KMS-11 (cell line): ENCODE measurements around the gene MTA1.

Source experiments
- H2AFZ ChIP-seq: fragments of 200-600 bp; sonication (generic); 2 replicates; pipeline ENCODE4 v1.6.1; 2016; ENCODE audit warnings: antibody characterized with exemption, mixed run types, low read depth
- H3K27ac ChIP-seq: fragments of 200-600 bp; sonication (generic); 2 replicates; pipeline ENCODE4 v1.6.1; 2016; ENCODE audit warnings: mild to moderate bottlenecking, mixed run types
- H3K27me3 ChIP-seq: fragments of 200-600 bp; sonication (generic); 2 replicates; pipeline ENCODE4 v1.6.1; 2017; ENCODE audit warnings: mild to moderate bottlenecking, low read depth, mixed run types, moderate library complexity; ENCODE audit not compliant: insufficient read depth
- H3K36me3 ChIP-seq: fragments of 200-600 bp; sonication (generic); 2 replicates; pipeline ENCODE4 v1.6.1; 2017; ENCODE audit warnings: mild to moderate bottlenecking, mixed run types; ENCODE audit not compliant: insufficient read depth
- H3K4me1 ChIP-seq: fragments of 200-600 bp; sonication (generic); 2 replicates; pipeline ENCODE4 v1.6.1; 2016; ENCODE audit warnings: mild to moderate bottlenecking, low read depth, mixed run types; ENCODE audit not compliant: poor library complexity, severe bottlenecking
- H3K4me2 ChIP-seq: fragments of 200-600 bp; sonication (generic); 2 replicates; pipeline ENCODE4 v1.7.0; 2016; ENCODE audit warnings: mild to moderate bottlenecking, mixed run types
- H3K4me3 ChIP-seq: fragments of 200-600 bp; sonication (generic); IDR thresholded peaks from 2 replicates; pipeline ENCODE4 v1.6.1; 2017; ENCODE audit warnings: low read depth, low read length, mixed read lengths; ENCODE audit not compliant: insufficient read depth
- H3K79me2 ChIP-seq: fragments of 200-600 bp; sonication (generic); 2 replicates; pipeline ENCODE4 v1.6.1; 2016; ENCODE audit warnings: low read depth, mixed run types; ENCODE audit not compliant: insufficient read depth
- H3K9ac ChIP-seq: fragments of 200-600 bp; sonication (generic); 2 replicates; pipeline ENCODE4 v1.6.1; 2016; ENCODE audit warnings: mild to moderate bottlenecking, mixed run types
- H4K20me1 ChIP-seq: fragments of 200-600 bp; sonication (generic); 2 replicates; pipeline ENCODE4 v1.6.1; 2016; ENCODE audit warnings: mild to moderate bottlenecking, mixed run types; ENCODE audit not compliant: insufficient read depth
- CTCF ChIP-seq: fragments of 200-600 bp; sonication (generic); conservative IDR thresholded peaks from 2 replicates; pipeline ENCODE4 v1.6.1; 2017; ENCODE audit warnings: low read depth, mild to moderate bottlenecking, antibody characterized with exemption, low read length, moderate library complexity, mixed read lengths

MTA1 gene

DNA sequence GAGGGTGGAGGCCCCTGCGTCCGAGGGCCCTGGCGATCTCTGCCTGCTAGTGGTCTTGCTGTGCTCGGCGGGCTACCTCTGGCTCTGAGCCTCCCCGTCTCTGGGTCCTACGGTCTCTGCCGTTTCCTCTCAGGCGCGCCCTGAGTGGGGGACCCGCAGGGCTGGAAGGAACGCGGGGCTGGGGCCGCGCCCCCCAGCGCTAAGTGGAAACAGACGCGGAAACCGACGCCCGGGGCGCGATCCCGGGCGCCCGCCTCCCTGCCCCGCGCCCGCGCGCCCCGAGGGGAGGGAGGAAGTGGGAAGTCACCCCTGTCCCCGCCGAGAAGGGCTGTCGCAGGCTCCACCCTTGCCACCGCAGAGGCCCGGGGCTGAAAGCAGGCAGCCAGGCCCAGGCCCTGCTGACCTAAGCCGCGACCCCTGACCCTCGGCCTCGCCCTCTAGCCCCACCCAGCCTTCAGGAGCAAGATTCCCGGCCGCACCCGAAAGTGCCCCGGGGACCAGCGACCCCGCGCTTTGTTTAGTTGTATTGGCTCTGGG lies 67.9 kb downstream of the MTA1 start:
- no peaks in the 10 kb centered on the region for H3K36me3 ChIP-seq
- peaks cover 12% of the 10 kb centered on the region for H3K4me1 ChIP-seq
- H3K79me2 ChIP-seq, result peaks cover 25% of the 10 kb centered on the region
- no peaks in the 10 kb centered on the region for H3K27me3 ChIP-seq
- H3K4me3 ChIP-seq, result no peak overlapping the region
- peak overlapping the region; percentile 98 for H3K27ac ChIP-seq
- peak overlapping the region; percentile 59; the same call in 1 of the 2 replicates for H2AFZ ChIP-seq
- no peaks in the 10 kb centered on the region; the same call in 1 of the 2 replicates for H4K20me1 ChIP-seq
- no peak for TF ChIP-seq CTCF
- peak overlapping the region; percentile 96 for H3K9ac ChIP-seq
- peak overlapping the region; percentile 85 for H3K4me2 ChIP-seq

DNA sequence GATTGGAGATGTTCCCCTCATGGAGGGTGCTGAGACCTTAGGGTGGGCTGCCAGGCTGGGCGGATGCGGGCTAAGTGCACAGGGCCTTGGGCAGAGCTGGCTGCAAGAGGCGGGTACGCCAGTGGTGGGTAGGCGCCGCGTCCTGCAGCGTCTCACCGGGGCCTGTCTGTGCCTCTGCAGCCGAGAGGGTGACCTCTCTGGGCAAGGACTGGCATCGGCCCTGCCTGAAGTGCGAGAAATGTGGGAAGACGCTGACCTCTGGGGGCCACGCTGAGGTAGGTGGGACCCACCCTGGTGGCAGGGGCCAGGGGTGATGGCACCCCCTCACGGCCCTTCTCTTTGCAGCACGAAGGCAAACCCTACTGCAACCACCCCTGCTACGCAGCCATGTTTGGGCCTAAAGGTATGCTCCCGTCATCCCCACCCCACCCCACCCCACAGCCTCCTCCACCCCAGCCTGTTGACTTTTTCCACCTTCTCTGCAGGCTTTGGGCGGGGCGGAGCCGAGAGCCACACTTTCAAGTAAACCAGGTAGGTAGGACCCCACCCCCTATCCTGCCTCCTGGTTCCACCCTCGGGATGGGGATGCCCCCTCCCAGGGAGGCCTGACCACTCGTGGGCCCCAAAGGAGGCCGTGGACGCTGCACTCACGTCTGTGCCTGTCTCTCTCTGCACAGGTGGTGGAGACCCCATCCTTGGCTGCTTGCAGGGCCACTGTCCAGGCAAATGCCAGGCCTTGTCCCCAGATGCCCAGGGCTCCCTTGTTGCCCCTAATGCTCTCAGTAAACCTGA lies 68.6 kb downstream of the MTA1 start:
- Histone ChIP-seq H3K4me1 (peaks cover 7% of the 10 kb centered on the region), H3K4me2 (peak overlapping the region; percentile 98), H3K9ac (peak overlapping the region; percentile 96), H3K27me3 (no peaks in the 10 kb centered on the region), H4K20me1 (no peaks in the 10 kb centered on the region; the same call in 1 of the 2 replicates), H3K79me2 (peaks cover 25% of the 10 kb centered on the region), H3K4me3 (no peak overlapping the region), H3K27ac (peak overlapping the region; percentile 98), H2AFZ (peak overlapping the region; percentile 59; the same call in 1 of the 2 replicates), H3K36me3 (no peaks in the 10 kb centered on the region)
- TF ChIP-seq CTCF, result no peak

DNA sequence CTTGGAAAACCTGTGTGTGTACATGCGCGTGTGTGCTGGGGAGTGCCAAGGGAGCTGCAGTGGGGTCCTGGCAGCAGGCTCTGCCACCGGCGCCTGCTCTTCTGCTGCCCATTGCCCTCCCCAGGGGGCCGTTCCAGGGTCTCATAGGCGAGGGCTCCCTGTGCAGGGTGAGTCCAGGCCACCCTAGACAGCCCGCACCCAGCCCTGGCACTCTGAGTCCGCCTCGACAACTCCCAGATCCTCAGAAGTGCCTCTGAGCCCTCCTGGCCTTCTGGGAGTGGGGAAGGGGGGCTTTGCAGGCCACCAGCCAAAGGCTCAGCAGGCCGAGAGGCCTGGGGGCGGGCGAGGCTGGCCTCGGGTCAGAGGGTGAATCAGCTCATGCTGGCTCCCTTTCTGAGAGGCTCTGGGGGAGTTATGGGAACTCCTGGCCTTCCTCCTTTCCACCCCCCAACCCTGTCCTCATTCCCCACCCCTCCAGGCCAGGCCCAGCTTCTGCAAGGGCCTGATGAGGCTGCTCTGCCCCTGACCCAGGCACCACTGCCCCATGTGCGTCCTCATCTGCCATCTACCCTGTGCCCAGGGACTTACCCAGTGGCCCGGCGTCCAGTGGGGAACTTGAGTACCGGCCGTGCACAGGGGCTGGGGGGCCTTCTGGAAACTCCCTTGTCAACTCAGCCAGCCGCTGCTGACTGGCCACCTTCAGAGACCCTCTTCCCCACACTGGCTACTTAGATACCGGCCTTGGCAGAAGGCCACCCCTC lies 69.3 kb downstream of the MTA1 start:
- Histone ChIP-seq H3K27ac (peak overlapping the region; percentile 98), H3K36me3 (no peaks in the 10 kb centered on the region), H3K27me3 (no peaks in the 10 kb centered on the region), H3K79me2 (peaks cover 25% of the 10 kb centered on the region), H3K4me3 (no peak overlapping the region), H2AFZ (no peak overlapping the region), H4K20me1 (no peaks in the 10 kb centered on the region; the same call in 1 of the 2 replicates), H3K4me1 (peaks cover 7% of the 10 kb centered on the region), H3K4me2 (peak overlapping the region; percentile 98), H3K9ac (peak overlapping the region; percentile 96)
- TF ChIP-seq CTCF, result no peak

GRCh38 chr14:105489542-105490266 lies 70.1 kb downstream of the MTA1 start:
- peak; percentile 74 for TF ChIP-seq CTCF
- peak overlapping the region; percentile 96 for H3K9ac ChIP-seq
- H4K20me1 ChIP-seq, result no peaks in the 10 kb centered on the region; the same call in 1 of the 2 replicates
- H2AFZ ChIP-seq, result peak overlapping the region; percentile 28; the same call in 1 of the 2 replicates
- no peaks in the 10 kb centered on the region for H3K36me3 ChIP-seq
- peak overlapping the region; percentile 98 for H3K27ac ChIP-seq
- H3K27me3 ChIP-seq, result no peaks in the 10 kb centered on the region
- peak overlapping the region; percentile 98 for H3K4me2 ChIP-seq
- H3K4me3 ChIP-seq, result no peak overlapping the region
- peaks cover 7% of the 10 kb centered on the region for H3K4me1 ChIP-seq
- H3K79me2 ChIP-seq, result peaks cover 25% of the 10 kb centered on the region
